SH-SY5Y (cell line): ENCODE measurements around the gene CDH10.

Experiments used
- GATA2 ChIP-seq: IDR thresholded peaks from 2 replicates; pipeline ENCODE4 v1.6.1; 2011; ENCODE audit warnings: mild to moderate bottlenecking, low read depth, low read length
- GATA3 ChIP-seq: IDR thresholded peaks from 2 replicates; pipeline ENCODE4 v1.6.1; 2011; ENCODE audit warnings: low read depth, mild to moderate bottlenecking, low read length, moderate library complexity

DNA sequence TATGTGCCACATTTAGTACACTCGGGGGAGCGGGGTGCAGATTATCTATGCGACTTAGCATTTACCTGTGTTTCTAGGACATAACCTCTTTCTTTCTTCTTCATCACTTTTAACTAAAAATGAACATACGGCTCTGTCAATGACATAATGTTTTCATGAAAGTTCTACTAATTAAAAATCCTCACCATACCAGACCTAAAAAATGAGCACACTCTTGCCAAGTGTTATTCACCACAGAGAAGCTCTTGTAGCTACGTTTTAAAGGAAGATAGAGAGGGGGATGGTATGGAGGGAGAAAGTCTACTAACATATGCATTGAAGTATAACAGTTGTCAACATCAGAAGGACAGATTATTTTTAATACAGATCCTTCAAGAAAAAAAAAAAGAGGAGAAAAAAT, 1.6 kb downstream of the CDH10 start:
- TF ChIP-seq GATA2 (no peak), GATA3 (no peak)
